HG02884 (cell line): Measurements from ENCODE around the gene BMP6.

ENCODE experiments used
- ATAC-seq: cut with Tn5 transposase; IDR thresholded peaks from one replicate; pipeline ENCODE4 v1.9.1; 2021; ENCODE audit warnings: mild to moderate bottlenecking, moderate library complexity; ENCODE audit not compliant: unreplicated experiment

The BMP6 gene

DNA sequence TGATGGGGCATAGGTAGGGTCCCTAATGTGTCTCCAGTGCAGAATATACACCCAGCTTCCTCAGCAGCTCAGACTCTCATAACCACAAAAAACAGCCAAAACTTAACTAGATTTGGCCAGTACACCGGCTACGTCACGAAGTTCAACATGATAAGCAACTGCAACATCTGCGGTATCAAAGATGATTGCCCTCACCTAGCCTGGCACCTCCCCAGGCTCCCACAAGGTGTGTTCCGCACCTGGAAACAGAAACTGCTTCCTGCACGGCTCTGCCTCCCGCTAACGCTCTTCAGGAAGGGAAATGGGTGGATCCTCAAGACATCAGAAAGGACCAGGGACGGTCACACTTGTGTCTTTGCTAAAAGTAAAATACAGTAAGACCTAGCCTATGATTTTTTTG, 175.2 kb downstream of the BMP6 start:
- no peak for ATAC-seq

DNA sequence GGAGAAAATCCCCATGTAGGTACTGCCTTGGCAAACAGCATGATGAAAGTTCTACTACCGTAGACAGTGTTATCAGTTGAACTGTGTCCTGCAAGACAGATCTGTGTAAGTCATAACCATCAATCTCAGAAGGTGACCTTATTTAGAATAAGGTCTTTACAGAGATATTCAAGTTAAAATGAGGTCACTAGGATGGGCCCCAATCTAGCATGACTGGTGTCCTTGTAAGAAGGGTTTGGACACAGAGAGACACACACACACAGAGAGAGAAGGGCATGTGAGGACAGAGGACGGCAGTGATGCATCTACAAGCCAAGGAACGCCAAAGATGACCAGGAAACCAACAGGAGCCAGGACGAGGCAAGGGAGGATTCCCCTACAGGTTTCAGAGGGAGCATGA, 175.9 kb downstream of the BMP6 start:
- ATAC-seq = no peak

GRCh38 chr6:7902221-7902620, 176.3 kb downstream of the BMP6 start:
- no peak for ATAC-seq

- no peak for ATAC-seq
These were observed 177.0 kb downstream of the BMP6 start for GRCh38 chr6:7902867-7903266.

- ATAC-seq = no peak
These were observed 177.8 kb downstream of the BMP6 start for GRCh38 chr6:7903673-7904072.

GRCh38 chr6:7904654-7905319, 178.9 kb downstream of the BMP6 start:
- ATAC-seq = no peak

- no peak for ATAC-seq
These were observed 179.5 kb downstream of the BMP6 start for GRCh38 chr6:7905416-7905815.

DNA sequence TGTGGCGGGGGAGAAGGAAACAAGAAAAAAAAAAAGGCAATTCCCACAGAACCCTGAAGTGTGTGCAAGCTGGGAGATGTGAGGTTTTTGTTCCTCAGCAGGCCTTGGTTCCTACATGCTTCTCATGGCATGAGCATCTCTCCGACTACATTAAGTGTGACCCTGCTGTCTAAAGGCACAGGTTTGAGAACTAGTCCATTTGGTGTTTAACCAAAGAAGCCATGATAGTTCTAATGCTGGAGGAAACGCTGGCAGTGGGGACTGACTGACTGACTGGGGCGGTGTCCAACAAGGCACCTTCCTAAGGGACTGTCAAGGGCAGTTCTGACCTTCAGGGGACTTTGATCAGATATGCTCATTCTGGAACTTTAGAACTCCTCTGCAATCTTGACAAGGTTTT, 180.8 kb downstream of the BMP6 start:
- no peak for ATAC-seq

DNA sequence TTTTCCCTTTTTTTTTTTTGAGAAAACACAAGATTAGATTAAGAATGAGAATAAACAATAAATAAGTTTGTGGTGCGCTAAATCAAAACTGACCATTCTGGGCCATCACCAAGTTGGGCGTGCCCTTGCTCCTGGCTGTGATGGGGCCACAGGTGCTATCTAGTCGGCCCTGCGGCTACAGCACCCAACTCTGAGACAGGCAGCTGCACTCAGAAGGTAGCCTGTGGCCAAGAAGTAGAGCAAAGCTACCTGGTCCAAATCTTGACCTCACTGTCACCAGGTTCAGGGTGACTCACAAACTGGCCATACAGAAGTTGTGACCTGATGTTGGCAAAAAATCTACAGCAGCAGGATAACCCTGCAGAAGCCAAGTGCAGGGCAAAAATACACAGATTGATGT, 181.3 kb downstream of the BMP6 start:
- ATAC-seq = no peak

- ATAC-seq = peak; percentile 29
These were observed 183.7 kb downstream of the BMP6 start for GRCh38 chr6:7909323-7910276.

- ATAC-seq = peak; percentile 26
These were observed 184.4 kb downstream of the BMP6 start for GRCh38 chr6:7910298-7910653.

- peak; percentile 55 for ATAC-seq
These were observed 184.9 kb downstream of the BMP6 start, which contains the start of gene TXNDC5 for GRCh38 chr6:7910654-7911344. Gene TXNDC5 (minus strand): TSS chr6:7910788. CDS start chr6:7910776, 12 bp downstream.

DNA sequence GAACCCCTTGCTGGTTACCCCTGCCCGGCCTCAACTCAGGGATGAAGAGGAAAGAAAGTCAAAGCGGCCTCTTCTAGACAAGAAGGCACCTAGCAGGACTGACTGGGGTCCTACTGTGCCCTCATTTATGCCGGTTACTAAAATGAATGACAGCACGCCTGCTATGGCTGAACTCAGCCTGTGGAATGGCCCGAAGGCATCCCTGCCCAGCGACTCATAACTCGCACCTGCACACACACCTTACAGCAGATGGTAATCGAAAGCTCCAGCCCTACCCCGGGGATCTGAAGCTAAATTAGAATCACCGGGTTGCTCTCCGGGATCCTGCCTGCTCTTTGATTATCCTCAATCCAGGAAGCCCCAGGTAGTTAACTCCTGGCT, 185.4 kb downstream of the BMP6 start:
- no peak for ATAC-seq

GRCh38 chr6:7912024-7912423, 186.1 kb downstream of the BMP6 start:
- no peak for ATAC-seq

- no peak for ATAC-seq
These were observed 187.0 kb downstream of the BMP6 start for GRCh38 chr6:7912736-7913517.

- no peak for ATAC-seq
These were observed 188.4 kb downstream of the BMP6 start for GRCh38 chr6:7914311-7914710.

GRCh38 chr6:7914991-7915789, 189.3 kb downstream of the BMP6 start:
- no peak for ATAC-seq

DNA sequence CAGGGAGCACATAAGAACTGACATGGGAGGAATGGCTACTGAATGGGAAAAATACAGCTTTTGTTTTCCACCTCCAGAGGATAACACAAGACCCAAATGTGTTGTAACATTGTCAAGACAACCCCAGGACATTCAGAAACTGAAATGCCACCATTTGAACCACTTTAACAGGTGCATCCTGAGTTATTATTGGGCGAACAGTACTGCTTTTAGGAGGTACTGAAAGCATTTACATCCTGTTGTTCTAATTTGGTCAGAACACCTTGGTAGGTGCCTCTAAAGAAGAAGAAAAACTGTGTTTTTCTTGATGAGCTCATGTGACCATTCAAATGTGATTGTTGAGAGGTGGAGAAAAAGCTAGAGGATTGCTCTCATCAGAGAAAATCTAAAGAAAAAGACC, 191.1 kb downstream of the BMP6 start:
- ATAC-seq = peak; percentile 82

DNA sequence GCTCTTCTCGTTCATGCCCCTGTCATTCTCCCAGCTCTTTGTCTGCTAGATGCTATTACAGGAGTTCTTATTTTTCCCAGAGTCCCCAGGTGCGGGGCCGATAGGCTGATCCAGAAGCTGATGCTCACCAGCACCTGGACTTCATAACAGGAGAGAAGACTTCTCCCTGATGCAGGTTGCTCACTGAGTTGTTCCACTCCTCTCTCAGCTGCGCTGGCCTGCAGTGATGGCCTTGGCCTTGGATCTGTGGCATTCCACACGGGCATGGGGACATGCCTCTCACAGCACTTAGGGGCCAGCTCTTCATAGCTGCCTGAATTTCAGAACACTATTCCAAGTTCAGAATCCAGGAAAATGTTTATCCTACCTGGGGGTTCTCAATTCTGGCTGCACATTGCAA, 191.8 kb downstream of the BMP6 start:
- ATAC-seq = no peak

DNA sequence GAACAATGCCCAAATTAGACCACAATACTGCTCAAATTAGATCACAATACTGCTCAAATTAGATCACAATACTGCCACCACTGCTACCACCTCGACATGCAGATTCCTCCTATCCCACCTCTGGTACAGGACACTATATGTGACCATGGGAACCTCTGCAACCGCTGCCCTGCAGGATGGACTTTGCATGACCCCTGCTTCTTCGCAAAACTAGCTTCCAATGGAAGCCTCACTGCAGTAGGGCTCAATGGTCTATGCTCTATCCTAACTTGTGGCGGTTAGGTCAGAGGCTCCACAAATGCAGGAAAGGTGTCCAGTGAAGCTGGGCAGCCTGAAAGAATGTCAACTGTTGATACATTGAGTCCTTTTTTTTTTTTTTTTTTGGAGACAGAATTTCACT, 192.5 kb downstream of the BMP6 start:
- ATAC-seq = no peak
